Choroid plexus epithelial cell (primary cell): ENCODE data around the gene CDH13.

ENCODE experiments used
- DNase-seq: peaks from one replicate; pipeline ENCODE4 v3.0.0-alpha.2; 2010; ENCODE audit warnings: low read depth
- H3K4me3 ChIP-seq: 2 replicates; pipeline ENCODE4 v1.5.1; 2011; ENCODE audit warnings: low read depth, mild to moderate bottlenecking, control low read depth, low read length, moderate library complexity
- TF ChIP-seq, protein P1 (sequence below): conservative IDR thresholded peaks from 2 replicates; pipeline ENCODE4 v1.5.1; 2011; ENCODE audit warnings: low read depth, mild to moderate bottlenecking, control low read depth, inconsistent platforms, low read length, moderate library complexity

Gene CDH13

GRCh38 chr16:83831456-83831987 lies 1204.8 kb downstream of the CDH13 start:
- TF ChIP-seq, protein P1, sequence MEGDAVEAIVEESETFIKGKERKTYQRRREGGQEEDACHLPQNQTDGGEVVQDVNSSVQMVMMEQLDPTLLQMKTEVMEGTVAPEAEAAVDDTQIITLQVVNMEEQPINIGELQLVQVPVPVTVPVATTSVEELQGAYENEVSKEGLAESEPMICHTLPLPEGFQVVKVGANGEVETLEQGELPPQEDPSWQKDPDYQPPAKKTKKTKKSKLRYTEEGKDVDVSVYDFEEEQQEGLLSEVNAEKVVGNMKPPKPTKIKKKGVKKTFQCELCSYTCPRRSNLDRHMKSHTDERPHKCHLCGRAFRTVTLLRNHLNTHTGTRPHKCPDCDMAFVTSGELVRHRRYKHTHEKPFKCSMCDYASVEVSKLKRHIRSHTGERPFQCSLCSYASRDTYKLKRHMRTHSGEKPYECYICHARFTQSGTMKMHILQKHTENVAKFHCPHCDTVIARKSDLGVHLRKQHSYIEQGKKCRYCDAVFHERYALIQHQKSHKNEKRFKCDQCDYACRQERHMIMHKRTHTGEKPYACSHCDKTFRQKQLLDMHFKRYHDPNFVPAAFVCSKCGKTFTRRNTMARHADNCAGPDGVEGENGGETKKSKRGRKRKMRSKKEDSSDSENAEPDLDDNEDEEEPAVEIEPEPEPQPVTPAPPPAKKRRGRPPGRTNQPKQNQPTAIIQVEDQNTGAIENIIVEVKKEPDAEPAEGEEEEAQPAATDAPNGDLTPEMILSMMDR = no peak

DNA sequence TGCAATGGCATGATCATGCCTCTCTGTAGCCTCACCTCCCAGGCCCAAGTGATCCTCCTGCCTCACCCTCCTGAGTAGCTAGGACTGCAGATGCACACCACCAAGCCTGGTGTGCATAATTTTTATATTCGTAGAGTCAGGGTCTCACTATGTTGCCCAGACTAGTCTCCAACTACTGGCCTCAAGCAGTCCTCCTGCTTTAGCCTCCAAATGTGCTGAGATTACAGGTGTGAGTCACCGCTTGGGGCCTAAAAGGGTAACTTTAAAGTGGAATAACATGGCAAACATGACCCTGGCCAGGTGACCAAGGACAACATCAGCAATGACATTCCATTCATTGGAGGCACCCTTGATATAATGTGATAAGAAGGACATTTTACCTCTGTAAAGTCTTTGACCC lies 1207.2 kb downstream of the CDH13 start:
- H3K4me3 ChIP-seq = no peak overlapping the region
- no peak for DNase-seq
- TF ChIP-seq, protein P1 = no peak

More at GRCh38 chr16:83831456-83831987, 1204.8 kb downstream of the CDH13 start:
- no peak overlapping the region for H3K4me3 ChIP-seq
- no peak for DNase-seq

DNA sequence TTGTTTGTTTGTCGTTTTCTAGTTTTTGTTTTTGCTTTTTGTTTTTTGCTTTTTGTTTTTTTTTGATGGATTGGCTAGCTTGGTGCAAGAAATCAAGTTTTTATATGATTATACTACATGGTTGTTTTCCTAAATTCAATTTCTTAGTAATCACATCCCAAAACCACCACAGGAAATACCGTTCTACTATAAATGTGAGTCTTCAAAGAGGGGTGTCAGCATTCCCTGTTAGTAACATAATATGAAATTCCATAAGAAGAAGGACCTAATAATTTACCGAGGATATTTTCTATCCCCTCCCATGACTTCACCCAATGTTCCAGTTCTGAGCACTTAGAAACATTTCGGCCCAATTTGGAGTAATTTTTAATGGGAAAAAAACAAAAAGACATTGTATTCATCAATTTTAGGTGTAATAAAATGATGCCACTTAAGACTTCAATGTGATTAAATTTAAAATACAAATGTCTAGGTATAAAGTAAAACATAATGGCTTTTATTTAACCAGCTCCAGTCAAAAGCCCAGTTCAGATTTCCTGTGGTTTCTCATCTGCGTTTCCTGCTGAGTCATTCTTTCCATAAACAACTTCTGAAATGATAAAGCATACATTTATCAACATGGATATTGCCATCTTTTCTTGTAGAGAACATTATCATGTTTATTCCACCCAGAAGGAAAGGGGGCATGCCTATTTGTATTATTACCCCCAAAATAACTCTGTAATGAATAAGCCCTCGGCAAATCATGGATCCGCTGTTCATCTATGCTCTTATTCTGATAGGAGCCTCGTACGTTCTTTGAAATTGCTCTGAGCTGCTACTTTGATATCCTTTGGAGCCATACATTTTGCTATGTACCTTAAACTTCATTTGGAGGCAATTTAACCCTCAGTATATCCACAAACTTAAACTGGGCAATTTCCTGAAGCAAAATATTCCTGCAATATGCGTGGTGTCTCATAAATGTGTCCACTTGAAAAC lies 1209.1 kb downstream of the CDH13 start:
- peak overlapping the region; percentile 18 for H3K4me3 ChIP-seq
- DNase-seq = peak; percentile 88
- TF ChIP-seq, protein P1 = no peak

- H3K4me3 ChIP-seq = no peak overlapping the region
- no peak for DNase-seq
- TF ChIP-seq, protein P1 = no peak
These were observed 1210.8 kb downstream of the CDH13 start for GRCh38 chr16:83837566-83837965.

DNA sequence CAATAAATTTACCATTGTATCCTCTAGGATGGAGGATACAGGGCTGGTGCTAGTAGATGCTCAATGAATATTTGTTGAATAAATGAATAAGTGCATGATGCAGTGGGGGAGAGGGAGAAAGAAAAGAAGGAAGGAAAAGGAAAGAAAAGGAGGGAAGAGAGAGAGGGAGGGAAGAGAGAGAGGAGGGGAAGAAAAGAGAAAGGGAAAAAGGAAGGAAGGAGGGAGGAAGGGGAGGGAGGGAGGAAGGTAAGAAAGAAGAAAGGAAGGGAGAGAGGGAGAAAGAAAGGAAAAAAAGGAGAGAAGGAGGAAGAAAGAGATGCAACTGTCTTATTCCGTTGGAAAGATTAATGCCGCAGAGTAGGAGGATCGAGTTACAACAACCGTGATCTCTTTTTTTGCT lies 1211.4 kb downstream of the CDH13 start:
- no peak for DNase-seq
- TF ChIP-seq, protein P1 = no peak
- no peak overlapping the region for H3K4me3 ChIP-seq

DNA sequence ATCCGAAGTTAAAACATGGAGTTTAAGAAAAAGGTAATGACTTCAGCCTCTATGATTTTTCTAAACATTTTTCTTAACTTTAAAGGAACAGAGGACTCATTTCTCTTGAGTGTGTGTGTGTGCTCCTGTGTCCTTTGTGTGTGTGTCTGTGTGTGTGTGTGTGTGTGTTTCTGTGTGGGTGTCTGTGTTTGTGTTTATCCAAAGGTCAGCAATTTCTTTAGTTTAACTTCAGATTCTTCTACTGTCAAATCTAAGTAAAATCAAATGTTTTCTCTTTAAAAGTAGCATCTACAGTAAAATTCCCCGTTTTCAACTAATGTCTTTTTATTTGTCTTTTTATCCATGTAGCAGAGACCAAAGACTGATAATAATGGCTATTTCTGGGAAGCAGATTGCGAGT lies 1212.8 kb downstream of the CDH13 start:
- DNase-seq = no peak
- TF ChIP-seq, protein P1 = no peak
- no peak overlapping the region for H3K4me3 ChIP-seq
